ENCODE data around the gene RAB22A. TPM values are rescaled to one million over a fixed set of nuclear protein-coding genes. Genes with fewer than 3 reads are reported as not detected.

RAB22A gene
- total and polyA plus RNA-seq, 12 donors, result 6.7 to 46.3 (median 28.2) TPM

DNA sequence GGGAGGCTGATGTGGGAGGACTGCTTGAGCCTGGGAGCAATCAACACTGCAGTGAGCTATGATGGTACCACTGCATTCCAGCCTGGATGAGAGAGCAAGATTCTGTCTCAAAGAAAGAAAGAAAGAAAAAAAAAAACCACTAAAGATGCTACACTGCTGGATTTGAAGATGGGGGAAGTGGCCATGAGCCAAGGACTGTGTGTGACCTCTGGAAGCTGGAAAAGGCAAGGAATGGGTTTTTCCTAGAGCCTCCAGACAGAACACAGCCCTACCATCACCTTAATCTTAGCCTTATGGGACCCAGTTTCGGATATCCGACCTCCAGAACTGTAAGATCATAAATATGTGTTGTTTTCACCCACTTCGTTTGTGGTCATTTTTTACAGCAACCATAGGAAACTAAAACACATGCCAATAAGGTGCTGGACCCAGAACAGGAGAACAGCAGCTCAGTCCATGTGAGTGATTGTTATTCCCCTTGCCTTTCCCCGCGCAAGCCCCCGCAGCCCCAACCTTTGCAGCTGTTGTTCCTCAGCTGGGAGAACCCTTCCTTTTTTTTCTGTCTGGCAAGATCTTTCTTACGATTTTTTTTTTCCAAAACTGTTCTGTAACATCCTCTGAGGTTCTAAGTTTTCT, 68.4 kb downstream of the RAB22A start:
- peak in 1 of 7 donors; percentile 24 for DNase-seq
- peaks cover 9 to 18% of the 10 kb centered on the region in 2 donors for H3K4me1 ChIP-seq (replicated peaks in 1 of 2)
- H3K27me3 ChIP-seq, result no peaks in the 10 kb centered on the region
- H3K36me3 ChIP-seq (replicated peaks in 1 of 2), result no peaks in the 10 kb centered on the region
- H3K4me3 ChIP-seq, result no peak overlapping the region
- intact Hi-C loops (cut with DNase I), result no loop called here
- TF ChIP-seq POLR2A (IDR thresholded peaks at IDR 0.05) (no peak), CTCF (IDR thresholded peaks at IDR 0.05) (no peak)
- H3K9me3 ChIP-seq (replicated peaks in 1 of 3), result no peaks in the 10 kb centered on the region
- H3K27ac ChIP-seq, result no peak overlapping the region
- WGBS, 4 donors, result 61 to 74% (median 70%) methylated on average over 6 to 7 of the region's 7 CpGs

- WGBS, 4 donors, result 70 to 79% (median 74%) methylated on average over 3 of the region's 3 CpGs
- no peak overlapping the region for H3K4me3 ChIP-seq
- H3K9me3 ChIP-seq (replicated peaks in 1 of 3), result no peaks in the 10 kb centered on the region
- no peaks in the 10 kb centered on the region for H3K36me3 ChIP-seq (replicated peaks in 1 of 2)
- TF ChIP-seq CTCF (IDR thresholded peaks at IDR 0.05), result no peak
- no peak for TF ChIP-seq POLR2A (IDR thresholded peaks at IDR 0.05)
- no peaks in the 10 kb centered on the region for H3K27me3 ChIP-seq
- DNase-seq, result peak in 1 of 7 donors; percentile 3
- H3K27ac ChIP-seq, result no peak overlapping the region
- H3K4me1 ChIP-seq (replicated peaks in 1 of 2), result peaks cover 9 to 17% of the 10 kb centered on the region in 2 donors
- intact Hi-C loops (cut with DNase I), result no loop called here
Observed at GRCh38 chr20:58378704-58379103, 69.2 kb downstream of the RAB22A start.

DNA sequence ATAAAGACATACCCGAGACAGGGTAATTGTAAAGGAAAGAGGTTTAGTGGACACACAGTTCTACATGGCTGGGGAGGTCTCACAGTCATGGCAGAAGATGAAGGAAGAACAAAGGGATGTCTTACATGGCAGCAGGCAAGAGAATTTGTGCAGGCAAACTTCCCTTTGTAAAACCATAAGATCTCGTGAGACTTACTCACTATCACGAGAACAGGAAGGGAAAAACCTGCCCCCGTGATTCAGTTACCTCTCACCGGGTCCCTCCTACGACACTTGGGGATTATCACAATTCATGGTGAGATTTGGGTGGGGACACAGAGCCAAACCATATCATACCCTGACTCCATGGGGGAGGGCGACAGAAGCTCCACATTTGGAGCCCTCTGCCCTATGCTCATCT, 72.1 kb downstream of the RAB22A start:
- Histone ChIP-seq H3K27me3 (no peaks in the 10 kb centered on the region), H3K27ac (no peak overlapping the region), H3K9me3 (replicated peaks in 1 of 3) (no peaks in the 10 kb centered on the region), H3K4me1 (replicated peaks in 1 of 2) (no peaks in the 10 kb centered on the region), H3K4me3 (no peak overlapping the region), H3K36me3 (replicated peaks in 1 of 2) (no peaks in the 10 kb centered on the region)
- 90 to 94% (median 92%) methylated on average over 7 of the region's 7 CpGs for WGBS, 4 donors
- intact Hi-C loops (cut with DNase I), result no loop called here
- no peak for TF ChIP-seq POLR2A (IDR thresholded peaks at IDR 0.05)
- no peak for TF ChIP-seq CTCF (IDR thresholded peaks at IDR 0.05)
- DNase-seq, result no peak

GRCh38 chr20:58382096-58382495, 72.6 kb downstream of the RAB22A start:
- DNase-seq, result no peak
- Histone ChIP-seq H3K27me3 (no peaks in the 10 kb centered on the region), H3K4me1 (replicated peaks in 1 of 2) (no peaks in the 10 kb centered on the region), H3K9me3 (replicated peaks in 1 of 3) (no peaks in the 10 kb centered on the region), H3K4me3 (no peak overlapping the region), H3K36me3 (replicated peaks in 1 of 2) (no peaks in the 10 kb centered on the region), H3K27ac (no peak overlapping the region)
- 65 to 88% (median 86%) methylated on average over 4 of the region's 4 CpGs for WGBS, 4 donors
- intact Hi-C loops (cut with DNase I), result no loop called here
- TF ChIP-seq POLR2A (IDR thresholded peaks at IDR 0.05), result no peak
- TF ChIP-seq CTCF (IDR thresholded peaks at IDR 0.05), result no peak

Data from adrenal gland (tissue), 12 donors.